GM12864 (cell line): Measurements from ENCODE around the gene TPD52L2.

ENCODE experiments used
- DNase-seq: peaks from one replicate; pipeline ENCODE4 v3.0.0-alpha.2; 2011; ENCODE audit warnings: low read depth
- H3K4me3 ChIP-seq: 2 replicates; pipeline ENCODE4 v1.5.1; 2011; ENCODE audit warnings: mild to moderate bottlenecking, low read depth, low read length, control low read depth
- TF ChIP-seq, protein P1 (sequence below): IDR thresholded peaks from 2 replicates; pipeline ENCODE4 v1.5.1; 2011; ENCODE audit warnings: low read depth, mild to moderate bottlenecking, moderate library complexity, low read length, control low read depth, inconsistent platforms; ENCODE audit errors: missing control alignments

TPD52L2 gene

DNA sequence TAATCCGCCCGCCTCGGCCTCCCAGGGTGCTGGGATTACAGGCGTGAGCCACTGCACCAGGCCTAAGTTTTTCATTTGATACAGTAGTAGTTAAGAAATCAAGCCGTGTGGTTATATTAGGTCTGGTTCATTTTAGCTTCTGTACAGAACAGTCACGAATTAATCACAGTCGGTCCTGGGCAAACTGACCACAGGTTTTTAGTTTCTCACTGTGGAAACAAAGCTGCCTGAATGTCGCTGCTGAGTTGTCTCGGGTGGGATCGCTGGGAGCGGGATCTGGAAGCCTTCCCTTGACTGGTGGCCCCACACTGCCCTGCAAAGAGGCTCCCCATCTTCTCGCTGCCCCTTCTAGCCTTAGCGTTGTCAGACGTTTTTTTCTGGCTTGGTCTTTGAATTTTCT lies 72.5 kb downstream of the TPD52L2 start:
- TF ChIP-seq, protein P1, sequence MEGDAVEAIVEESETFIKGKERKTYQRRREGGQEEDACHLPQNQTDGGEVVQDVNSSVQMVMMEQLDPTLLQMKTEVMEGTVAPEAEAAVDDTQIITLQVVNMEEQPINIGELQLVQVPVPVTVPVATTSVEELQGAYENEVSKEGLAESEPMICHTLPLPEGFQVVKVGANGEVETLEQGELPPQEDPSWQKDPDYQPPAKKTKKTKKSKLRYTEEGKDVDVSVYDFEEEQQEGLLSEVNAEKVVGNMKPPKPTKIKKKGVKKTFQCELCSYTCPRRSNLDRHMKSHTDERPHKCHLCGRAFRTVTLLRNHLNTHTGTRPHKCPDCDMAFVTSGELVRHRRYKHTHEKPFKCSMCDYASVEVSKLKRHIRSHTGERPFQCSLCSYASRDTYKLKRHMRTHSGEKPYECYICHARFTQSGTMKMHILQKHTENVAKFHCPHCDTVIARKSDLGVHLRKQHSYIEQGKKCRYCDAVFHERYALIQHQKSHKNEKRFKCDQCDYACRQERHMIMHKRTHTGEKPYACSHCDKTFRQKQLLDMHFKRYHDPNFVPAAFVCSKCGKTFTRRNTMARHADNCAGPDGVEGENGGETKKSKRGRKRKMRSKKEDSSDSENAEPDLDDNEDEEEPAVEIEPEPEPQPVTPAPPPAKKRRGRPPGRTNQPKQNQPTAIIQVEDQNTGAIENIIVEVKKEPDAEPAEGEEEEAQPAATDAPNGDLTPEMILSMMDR = no peak
- no peak overlapping the region for H3K4me3 ChIP-seq
- DNase-seq = no peak

DNA sequence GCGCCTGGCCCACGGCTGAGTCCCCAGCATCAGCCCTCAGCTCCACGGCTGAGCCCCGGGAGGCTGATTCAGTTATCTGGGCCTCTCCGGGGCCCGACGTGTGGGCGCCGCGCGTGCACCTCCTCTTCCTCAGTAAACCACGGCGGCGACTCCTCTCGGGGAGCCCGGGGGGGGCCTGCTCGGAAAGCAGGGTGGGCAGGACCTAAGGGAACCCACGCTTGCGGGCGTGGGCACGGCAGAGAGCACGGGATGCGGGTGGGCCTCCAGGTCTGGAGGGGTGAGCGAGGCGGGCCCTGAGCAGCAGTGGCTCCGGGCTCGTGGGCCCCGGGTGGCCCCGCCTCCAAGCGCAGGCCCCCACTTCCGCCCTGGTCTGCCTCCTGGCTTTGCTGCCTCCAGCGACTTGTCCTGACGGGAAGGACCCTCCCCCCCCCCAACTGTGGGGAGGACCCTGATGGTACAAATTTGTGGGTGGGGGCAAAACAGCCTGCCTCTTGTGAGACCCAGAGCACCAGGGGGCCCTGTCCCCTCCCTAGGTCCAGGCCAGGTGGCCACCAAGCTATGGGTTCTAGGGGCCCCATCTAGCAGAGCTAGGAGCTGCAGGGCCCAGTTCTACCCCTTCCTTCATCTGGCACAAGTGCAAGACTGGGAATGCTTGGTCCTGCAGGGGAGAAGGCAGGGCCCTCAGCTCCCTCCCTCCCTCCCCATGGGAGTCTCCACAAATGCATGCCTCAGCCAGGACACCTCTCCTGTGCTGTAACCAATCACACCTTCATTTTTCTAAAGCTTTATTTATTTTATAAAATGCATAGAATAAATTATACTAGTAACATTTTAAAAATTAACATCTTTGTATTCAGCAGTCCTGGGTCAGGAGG lies 74.2 kb downstream of the TPD52L2 start:
- DNase-seq = no peak
- TF ChIP-seq, protein P1 = no peak

DNA sequence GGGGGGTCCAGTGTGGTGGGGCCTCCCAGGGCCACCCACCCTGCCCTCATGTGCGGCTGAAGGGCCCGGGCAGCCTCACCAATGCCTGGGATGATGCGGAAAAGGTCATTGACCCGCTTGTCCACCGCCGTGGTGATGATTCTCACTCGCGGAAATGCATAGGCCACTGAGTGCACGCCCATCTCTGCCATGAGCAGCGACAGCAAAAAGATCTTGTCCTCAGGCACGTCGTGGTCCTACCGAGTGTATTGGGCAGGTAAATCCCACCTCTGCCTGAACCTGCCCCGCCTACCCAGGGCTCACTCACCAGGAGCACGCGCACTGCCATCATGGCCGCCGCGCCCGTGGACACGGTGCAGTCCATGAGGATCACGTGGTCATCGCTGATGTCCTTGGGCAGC lies 75.0 kb downstream of the TPD52L2 start:
- DNase-seq = no peak
- TF ChIP-seq, protein P1 = no peak
- H3K4me3 ChIP-seq = no peak overlapping the region

More for the DNA sequence above, 74.2 kb downstream of the TPD52L2 start:
- no peak overlapping the region for H3K4me3 ChIP-seq

DNA sequence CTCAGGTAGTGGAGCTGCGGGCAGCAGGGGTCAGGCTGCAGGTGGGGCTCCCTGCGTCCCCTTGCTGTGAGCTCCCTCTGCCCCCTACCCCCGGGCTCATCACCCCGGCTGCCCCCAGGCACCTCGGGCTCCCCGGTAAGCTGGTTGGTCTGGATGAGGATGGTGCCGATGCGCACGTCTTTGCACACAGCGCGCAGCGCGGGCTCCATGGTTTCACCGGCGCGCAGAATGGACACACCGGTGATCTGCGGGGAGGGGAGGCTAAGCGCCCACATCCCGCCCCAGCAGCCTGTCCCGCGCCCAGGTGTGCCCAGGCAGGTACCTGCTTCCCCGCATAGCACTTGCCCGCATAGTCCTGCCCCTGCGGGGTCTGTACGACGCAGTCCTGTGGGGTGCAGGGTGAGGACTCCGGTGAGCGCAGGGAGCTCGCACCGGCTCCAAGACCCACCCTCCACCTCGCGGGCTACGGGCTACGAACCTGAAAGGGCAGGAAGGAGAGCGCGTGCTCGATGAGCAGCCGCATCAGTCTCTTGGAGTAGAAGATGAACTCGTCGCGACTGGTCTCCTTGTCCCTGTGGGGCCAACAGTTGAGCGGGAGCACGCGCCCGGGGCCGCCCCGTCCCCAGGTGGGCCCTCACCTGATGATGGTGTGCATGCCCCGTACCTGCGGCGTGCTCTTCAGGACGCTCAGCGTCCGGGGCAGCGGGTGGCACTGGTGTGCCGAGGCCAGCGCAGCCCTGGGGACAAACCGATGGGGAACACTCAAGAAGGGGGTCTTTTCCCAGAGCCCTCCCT lies 75.6 kb downstream of the TPD52L2 start:
- TF ChIP-seq, protein P1 = no peak
- H3K4me3 ChIP-seq = no peak overlapping the region
- no peak for DNase-seq
